Measurements from ENCODE around the gene RBM28. TPM values are rescaled to one million over a fixed set of nuclear protein-coding genes. Genes with fewer than 3 reads are reported as not detected.

The RBM28 gene
- total RNA-seq, 2 donors from 2014 or later: 19.6 to 26.8 TPM

- intact Hi-C loops (cut with DNase I, micrococcal nuclease): no loop called here
- DNase-seq (no peak), ATAC-seq (no peak)
These were observed 8.9 kb upstream of the RBM28 start for GRCh38 chr7:128352636-128353035.

DNA sequence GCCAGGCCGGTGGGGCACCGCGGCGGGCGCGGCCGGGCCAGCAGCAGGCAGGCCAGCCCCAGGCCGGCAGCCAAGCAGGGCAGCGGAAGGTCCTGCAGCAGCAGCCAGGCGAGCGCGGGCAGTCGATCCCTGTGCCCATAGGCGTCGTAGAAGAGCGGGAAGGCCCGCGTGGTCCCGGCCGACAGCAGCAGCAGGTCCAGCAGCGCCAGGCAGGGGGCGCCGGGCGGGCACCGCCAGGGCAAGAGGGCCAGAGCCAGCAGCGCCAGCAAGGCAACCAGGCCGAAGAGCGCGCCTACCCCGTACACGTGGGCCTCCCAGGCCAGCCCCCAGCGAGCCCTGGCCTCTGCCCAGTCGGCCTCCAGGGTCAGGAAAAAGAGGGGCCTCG is 8.4 kb upstream of the RBM28 start:
- peak in 1 of 2 donors; percentile 50 for DNase-seq
- intact Hi-C loops (cut with DNase I, micrococcal nuclease): no loop called here
- peak; percentile 72 for ATAC-seq

GRCh38 chr7:128351296-128352152 is 7.8 kb upstream of the RBM28 start:
- intact Hi-C loops (cut with DNase I, micrococcal nuclease): no loop called here
- ATAC-seq (no peak), DNase-seq (no peak)

GRCh38 chr7:128350708-128351295 is 7.1 kb upstream of the RBM28 start:
- intact Hi-C loops (cut with DNase I, micrococcal nuclease): no loop called here
- DNase-seq (no peak), ATAC-seq (no peak)

DNA sequence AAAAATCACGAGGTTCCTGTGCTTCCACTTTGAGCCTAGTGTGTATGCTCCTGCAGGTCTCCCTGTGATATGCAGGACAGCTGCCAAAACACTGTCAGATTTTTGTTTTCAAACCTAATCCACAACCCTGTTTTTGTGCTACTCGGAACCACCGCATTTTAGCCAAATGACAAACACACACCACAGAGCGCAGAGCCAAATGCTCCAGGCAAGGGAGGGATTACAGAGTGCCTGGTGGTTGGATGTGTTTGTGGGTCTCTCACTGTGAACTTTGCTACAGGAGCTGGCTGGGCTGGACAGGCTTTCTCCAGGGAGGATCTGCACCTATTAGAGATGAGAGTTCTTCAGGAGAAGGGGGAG is 5.7 kb upstream of the RBM28 start:
- intact Hi-C loops (cut with DNase I, micrococcal nuclease): loop anchor here in 1 of 2 donors (5.0 kb wide), 1 partner anchor 38 kb away; no protein-coding TSS in a partner anchor
- ATAC-seq: no peak
- no peak for DNase-seq

GRCh38 chr7:128347647-128348097 is 4.0 kb upstream of the RBM28 start:
- DNase-seq: peak in 1 of 2 donors; percentile 54
- ATAC-seq: no peak
- intact Hi-C loops (cut with DNase I, micrococcal nuclease): loop anchor here in 1 of 2 donors (5.0 kb wide), 1 partner anchor 40 kb away; no protein-coding TSS in a partner anchor

DNA sequence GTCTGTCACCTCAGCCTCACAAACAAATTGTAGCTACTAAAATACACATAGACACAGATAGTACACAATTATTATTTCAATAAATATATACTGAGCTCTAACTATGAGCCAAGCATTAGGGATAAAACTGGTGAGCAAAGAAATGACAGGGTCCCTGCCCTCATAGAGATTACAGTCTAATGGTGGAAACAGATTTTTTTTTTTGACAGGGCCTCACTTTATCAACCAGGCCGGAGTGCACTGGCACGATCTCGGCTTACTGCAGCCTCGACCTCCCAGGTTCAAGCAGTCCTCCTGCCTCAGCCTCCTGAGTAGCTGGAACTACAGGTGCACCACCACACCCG is 695 bp upstream of the RBM28 start:
- ATAC-seq: no peak
- intact Hi-C loops (cut with DNase I, micrococcal nuclease): no loop called here

GRCh38 chr7:128341733-128342132 is 2.0 kb downstream of the RBM28 start:
- intact Hi-C loops (cut with DNase I, micrococcal nuclease): no loop called here
- ATAC-seq (no peak), DNase-seq (no peak)

More for the DNA sequence above, 695 bp upstream of the RBM28 start:
- no peak for DNase-seq

DNA sequence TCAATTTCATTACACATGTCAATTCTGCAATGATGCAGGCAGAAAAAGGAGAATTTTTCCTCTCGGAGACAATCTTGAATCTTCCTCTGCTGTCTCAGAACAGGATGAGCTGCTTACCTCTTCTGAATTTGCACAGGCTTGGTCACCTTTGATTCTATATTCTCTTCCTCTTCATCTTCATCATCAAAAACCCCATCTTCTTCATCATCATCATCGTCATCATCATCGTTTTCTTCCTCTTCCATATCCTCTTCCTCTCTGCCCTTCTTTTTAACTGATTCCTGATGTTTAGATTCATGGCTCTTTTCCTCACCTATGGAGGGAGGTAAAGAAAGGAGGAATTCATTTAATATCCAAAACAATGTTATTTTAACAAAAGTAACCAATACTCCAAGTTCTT is 8.0 kb downstream of the RBM28 start:
- DNase-seq (no peak), ATAC-seq (no peak)
- intact Hi-C loops (cut with DNase I, micrococcal nuclease): no loop called here

DNA sequence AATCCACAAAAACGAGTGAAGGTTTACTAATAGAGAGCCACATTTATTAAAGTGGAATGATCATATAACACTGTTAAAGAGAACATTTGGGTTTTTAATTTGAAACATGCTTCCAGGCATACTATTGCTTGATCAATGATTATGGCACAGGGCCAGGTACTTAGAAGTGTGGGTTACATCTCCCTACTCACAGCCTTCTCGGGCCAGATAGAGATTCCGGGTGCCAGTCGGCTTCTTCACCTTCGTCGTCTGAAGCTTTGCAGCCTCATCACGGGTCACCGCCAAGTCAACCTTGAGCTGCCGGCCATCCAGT is 19.4 kb downstream of the RBM28 start:
- intact Hi-C loops (cut with DNase I, micrococcal nuclease): no loop called here
- no peak for ATAC-seq
- no peak for DNase-seq

DNA sequence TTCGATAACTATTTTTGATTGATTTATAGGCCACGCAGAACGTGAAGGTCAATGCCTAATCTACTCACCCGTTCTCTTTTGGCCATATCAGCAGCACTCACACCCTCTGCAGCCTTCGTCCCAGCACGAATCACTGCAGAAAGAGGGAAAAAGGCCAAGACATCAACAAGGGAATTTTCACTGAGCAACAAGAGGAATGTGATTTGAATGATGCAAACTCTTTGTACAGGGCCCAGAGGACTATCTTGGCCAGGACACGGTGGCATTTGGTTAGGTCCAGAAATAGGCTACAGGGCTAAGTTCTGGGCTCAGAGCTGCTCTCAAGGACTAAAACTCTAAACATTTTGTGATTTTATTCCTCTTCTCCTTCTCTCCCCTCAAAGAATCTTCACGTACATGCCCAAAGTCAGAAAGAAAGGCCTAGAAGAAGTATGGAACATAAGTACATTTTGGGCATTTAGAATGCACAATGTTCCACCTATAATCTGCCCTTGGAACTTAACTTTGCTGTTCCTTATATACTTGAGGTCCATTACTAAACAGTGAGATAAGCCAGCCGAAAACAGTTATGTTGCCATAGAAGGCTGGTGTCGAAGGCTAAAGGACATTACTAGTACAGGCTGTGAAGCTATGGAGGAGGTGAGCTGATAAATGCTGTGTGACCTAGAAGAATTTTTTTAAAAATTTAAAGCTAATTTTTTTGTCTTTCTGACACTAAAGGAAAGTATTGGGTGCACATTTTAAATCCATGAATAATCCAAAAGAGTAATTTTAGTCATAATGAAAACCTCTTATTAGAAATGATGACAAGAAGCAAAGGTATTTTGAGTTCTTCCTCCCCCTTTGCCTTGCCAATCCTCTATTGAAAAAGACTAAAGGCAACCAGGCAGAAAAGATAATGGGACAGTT is 20.0 kb downstream of the RBM28 start:
- DNase-seq: no peak
- intact Hi-C loops (cut with DNase I, micrococcal nuclease): no loop called here
- ATAC-seq: no peak

- ATAC-seq: no peak
- DNase-seq: no peak
- intact Hi-C loops (cut with DNase I, micrococcal nuclease): no loop called here
These were observed 20.7 kb downstream of the RBM28 start for GRCh38 chr7:128323040-128323439.

DNA sequence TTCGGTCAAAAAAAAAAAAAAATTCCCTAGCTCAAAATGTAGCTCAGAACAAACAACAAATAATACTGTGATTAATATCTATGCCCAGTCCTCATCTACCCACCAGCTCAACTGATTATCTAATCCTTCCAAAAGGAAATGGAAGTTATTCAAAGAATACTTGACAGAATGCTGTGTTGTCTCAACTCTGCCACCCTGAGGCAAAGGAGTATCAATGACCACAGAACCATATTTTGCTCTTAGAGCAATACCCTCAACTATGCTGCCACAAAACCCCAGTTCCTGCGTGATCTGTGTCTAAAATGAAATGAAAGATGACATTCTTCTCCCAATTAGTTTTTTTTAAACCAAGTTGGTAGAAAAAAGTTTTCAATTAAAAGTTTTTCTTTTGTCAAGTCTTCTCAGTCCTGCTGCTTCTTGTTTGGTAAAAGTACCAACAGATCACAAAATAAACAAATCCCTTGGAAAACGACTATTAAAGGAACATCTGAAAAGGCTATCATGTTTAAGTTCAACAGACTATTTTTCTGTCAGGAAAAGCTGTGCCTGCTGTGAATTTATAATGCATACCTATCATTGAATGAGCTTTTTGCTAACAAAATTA is 21.6 kb downstream of the RBM28 start:
- intact Hi-C loops (cut with DNase I, micrococcal nuclease): no loop called here
- DNase-seq (no peak), ATAC-seq (peak; percentile 69)

DNA sequence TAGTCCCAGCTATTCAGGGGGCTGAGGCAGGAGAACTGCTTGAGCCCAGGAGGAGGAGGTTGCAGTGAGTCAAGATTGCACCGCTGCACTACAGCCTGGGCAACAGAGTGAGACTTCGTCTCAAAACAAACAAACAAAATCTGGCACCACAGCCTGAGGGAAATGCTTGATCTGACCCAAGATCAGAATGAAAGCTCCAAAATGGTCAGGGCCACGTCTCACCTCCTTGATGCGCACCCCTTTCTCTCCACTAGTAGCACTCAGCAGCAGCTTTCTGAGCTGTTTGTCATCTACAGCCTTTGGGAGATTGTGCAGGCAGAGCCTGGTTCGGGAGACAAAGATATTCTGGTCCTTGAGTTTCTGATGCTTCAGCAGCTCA is 22.7 kb downstream of the RBM28 start:
- DNase-seq: no peak
- intact Hi-C loops (cut with DNase I, micrococcal nuclease): no loop called here
- ATAC-seq: no peak

- no peak for ATAC-seq
- intact Hi-C loops (cut with DNase I, micrococcal nuclease): no loop called here
- DNase-seq: no peak
These were observed 25.0 kb downstream of the RBM28 start for GRCh38 chr7:128318691-128319090.

DNA sequence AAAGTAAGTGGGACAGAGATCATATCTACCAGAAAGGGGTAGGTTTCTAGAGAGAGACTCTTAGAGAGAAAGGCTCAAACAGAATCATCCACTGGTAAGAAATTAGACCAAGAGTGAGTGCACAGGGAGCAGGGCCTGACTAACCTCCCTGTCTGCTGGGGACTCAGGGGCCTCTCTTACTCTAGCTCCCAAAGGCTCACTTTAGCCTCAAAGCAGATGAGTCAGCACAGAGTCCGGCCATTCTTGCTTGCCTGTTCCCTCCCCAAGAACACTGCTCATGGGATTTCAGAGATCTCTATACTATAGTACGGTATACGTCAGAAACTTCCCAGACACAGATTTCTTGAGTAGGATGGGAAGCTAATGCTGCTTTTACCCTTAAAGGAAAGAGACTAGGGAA is 32.7 kb downstream of the RBM28 start:
- no peak for DNase-seq
- intact Hi-C loops (cut with DNase I, micrococcal nuclease): no loop called here
- no peak for ATAC-seq

DNA sequence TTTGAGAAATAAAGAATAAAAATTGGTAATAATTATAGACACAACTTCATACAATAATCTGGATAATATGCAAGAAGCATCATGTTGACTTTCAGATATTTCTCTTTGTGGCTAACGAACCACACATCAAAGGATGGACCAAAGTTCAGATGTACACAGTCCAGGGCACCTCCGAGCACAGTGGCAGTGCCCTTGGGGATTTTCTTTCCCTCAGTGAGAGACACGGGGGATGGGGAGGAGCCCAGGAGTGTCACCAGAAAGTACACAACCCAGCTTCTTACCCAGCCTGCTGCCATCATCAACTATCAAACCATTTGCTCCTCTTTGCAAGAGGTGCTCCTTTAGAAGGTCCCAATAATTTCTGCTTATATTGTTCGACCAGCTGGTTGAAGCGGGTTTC is 33.2 kb downstream of the RBM28 start:
- intact Hi-C loops (cut with DNase I, micrococcal nuclease): no loop called here
- ATAC-seq (no peak), DNase-seq (no peak)

- DNase-seq (no peak), ATAC-seq (no peak)
- intact Hi-C loops (cut with DNase I, micrococcal nuclease): no loop called here
These were observed 33.7 kb downstream of the RBM28 start for GRCh38 chr7:128309976-128310375.

DNA sequence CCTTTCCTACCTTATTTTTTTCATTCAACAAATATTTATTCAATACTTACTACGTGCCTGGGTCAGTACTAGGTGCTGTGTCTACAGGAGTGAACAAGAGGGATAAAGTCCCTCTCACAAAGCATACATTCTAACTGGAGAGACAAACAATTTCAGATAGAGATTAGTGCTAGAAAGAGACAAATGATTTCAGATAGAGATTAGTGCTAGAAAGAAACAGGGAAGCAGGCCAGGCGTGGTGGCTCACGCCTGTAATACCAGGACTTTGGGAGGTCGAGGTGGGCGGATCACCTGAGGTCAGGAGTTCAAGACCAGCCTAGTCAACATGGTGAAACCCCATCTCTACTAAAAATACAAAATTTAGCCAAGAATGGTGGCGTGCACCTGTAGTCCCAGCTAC is 34.6 kb downstream of the RBM28 start:
- no peak for ATAC-seq
- DNase-seq: no peak
- intact Hi-C loops (cut with DNase I, micrococcal nuclease): no loop called here

All from left colon (tissue), 2 donors.